ENCODE measurements around the gene RSPH6A. TPM values are rescaled to one million over a fixed set of nuclear protein-coding genes. Genes with fewer than 3 reads are reported as not detected.

Gene RSPH6A
- total and polyA plus RNA-seq, 2 of the 13 experiments (the other 11 are each of a cell fraction or from before 2014, with no cell fraction given), result 0.07 TPM; not detected in 1

DNA sequence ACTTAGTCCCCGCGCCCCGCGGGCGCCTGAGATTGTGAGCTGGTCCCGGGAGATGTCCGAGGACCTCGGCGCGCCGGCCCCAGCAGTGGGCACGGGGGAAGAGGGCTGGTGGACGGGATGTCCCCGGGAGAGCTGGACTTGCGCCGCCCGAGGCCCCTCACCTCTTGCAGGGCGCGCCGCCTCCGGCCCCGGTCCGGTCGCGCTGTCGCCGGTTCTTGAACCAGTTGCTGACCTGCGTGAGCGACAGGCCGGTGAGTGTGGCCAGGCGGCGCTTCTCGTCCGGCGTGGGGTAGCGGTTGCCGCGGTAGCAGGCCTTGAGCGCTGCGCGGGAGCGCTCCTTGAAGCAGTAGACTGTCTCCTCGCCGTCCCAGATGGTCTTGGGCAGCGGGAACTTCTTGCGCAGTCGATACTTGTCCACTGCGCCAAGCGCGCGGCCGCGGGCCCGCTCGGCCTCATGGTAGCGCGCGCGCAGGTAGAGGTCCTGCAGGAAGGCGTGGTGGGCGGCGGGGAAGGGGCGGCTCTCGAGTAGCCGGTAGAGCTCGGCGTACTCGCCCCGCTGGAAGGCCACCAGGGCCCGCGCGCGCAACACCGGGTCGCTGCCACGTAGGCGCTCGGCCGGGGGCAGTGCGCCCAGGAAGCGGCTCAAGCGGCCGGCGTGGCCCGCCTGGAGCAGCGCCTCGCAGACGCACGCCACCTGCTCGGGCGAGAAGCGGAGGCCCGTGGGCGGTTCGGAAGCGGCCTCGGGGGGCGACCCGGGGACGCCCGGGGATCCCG, 47.0 kb downstream of the RSPH6A start (continued):
- TF ChIP-seq ZNF574 (CRISPR knock-in tag; IDR thresholded peaks at IDR 0.05) (peak; percentile 45; the same call in 1 of the 2 replicates), ZFP36L1 (CRISPR knock-in tag; IDR thresholded peaks at IDR 0.05) (no peak; the same call in none of the 2 replicates), ZNF446 (CRISPR knock-in tag; IDR thresholded peaks at IDR 0.05) (peak; percentile 67; the same call in 1 of the 2 replicates), FOXO1 (CRISPR knock-in tag; IDR thresholded peaks at IDR 0.05) (peak; percentile 16; the same call in 1 of the 2 replicates), ZNF317 (CRISPR knock-in tag; IDR thresholded peaks at IDR 0.05) (no peak), MIXL1 (CRISPR knock-in tag; IDR thresholded peaks at IDR 0.05) (no peak), HIC2 (CRISPR knock-in tag; IDR thresholded peaks at IDR 0.05; ENCODE audit: low read depth) (no peak), TEAD3 (CRISPR knock-in tag; optimal IDR thresholded peaks at IDR 0.05; ENCODE audit: borderline replicate concordance) (no peak), HNRNPH1 (optimal IDR thresholded peaks at IDR 0.05; ENCODE audit: low read depth, low read length) (no peak), TSC22D2 (CRISPR knock-in tag; IDR thresholded peaks at IDR 0.05; ENCODE audit: borderline replicate concordance) (peak; percentile 38; the same call in 1 of the 2 replicates), ZFP36 (IDR thresholded peaks at IDR 0.05; ENCODE audit: borderline replicate concordance, low read depth, low read length, partially characterized antibody) (no peak), GLMP (CRISPR knock-in tag; IDR thresholded peaks at IDR 0.05; ENCODE audit: borderline replicate concordance) (no peak), ZNF160 (CRISPR knock-in tag; IDR thresholded peaks at IDR 0.05) (no peak), NONO (IDR thresholded peaks at IDR 0.05) (no peak), NONO (CRISPR knock-in tag; conservative IDR thresholded peaks at IDR 0.05) (no peak), RAD51 (IDR thresholded peaks at IDR 0.05; ENCODE audit: borderline replicate concordance) (no peak), TEF (CRISPR knock-in tag; IDR thresholded peaks at IDR 0.05) (no peak), NFKB2 (CRISPR knock-in tag; IDR thresholded peaks at IDR 0.05; ENCODE audit: borderline replicate concordance) (peak; percentile 69)
- TF ChIP-seq, protein P1, sequence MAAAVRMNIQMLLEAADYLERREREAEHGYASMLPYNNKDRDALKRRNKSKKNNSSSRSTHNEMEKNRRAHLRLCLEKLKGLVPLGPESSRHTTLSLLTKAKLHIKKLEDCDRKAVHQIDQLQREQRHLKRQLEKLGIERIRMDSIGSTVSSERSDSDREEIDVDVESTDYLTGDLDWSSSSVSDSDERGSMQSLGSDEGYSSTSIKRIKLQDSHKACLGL (CRISPR knock-in tag; IDR thresholded peaks at IDR 0.05), result peak; percentile 70
- TF ChIP-seq, protein P2, sequence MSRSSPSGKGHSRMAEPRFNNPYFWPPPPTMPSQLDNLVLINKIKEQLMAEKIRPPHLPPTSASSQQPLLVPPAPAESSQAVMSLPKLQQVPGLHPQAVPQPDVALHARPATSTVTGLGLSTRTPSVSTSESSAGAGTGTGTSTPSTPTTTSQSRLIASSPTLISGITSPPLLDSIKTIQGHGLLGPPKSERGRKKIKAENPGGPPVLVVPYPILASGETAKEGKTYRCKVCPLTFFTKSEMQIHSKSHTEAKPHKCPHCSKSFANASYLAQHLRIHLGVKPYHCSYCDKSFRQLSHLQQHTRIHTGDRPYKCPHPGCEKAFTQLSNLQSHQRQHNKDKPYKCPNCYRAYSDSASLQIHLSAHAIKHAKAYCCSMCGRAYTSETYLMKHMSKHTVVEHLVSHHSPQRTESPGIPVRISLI (CRISPR knock-in tag; IDR thresholded peaks at IDR 0.05; ENCODE audit: borderline replicate concordance), result no peak

Measured in HepG2 (cell line).